Fibroblast of skin of right biceps (primary cell): ENCODE data around the gene FAM241B.

Experiments
- DNase-seq: peaks from one replicate; pipeline ENCODE4 v3.0.0-alpha.2; 2013

FAM241B gene

DNA sequence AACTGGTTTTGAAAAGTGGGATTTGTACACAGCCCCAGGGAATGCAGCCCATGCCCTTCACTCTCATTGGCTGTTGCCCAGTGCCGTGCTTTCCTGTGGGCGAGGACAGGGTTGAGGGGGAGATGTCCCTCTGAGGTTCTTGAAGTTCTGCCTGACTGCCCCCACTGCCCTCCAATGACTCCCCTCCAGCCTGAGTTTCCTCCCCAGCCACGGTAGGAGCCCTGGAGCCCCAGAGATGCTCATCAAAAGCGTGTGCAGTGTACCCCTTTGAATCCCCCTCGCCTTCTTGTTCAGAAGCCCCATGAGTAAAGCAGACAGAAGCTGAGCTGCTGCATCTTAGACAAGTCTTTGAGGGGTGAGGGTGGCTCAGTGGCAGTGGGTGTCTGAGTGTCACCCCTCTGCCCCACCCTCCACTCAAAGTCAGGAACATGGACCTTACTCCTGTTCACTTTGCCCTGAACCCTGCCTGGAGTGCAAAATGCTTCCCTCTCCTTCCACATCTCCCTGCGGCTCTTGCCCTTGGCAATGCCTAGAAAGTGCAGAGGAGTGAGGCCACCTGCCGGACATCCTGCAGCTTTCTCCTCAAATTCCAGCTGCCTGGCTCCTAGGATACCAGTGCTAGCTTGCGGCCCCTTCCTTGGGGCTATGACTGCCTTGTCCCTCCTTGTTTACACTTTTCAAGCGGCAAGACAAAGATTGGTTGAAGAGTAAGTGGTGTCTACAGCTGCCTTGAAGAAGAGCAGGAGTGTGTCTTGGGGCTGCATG is 19.9 kb downstream of the FAM241B start:
- no peak for DNase-seq

DNA sequence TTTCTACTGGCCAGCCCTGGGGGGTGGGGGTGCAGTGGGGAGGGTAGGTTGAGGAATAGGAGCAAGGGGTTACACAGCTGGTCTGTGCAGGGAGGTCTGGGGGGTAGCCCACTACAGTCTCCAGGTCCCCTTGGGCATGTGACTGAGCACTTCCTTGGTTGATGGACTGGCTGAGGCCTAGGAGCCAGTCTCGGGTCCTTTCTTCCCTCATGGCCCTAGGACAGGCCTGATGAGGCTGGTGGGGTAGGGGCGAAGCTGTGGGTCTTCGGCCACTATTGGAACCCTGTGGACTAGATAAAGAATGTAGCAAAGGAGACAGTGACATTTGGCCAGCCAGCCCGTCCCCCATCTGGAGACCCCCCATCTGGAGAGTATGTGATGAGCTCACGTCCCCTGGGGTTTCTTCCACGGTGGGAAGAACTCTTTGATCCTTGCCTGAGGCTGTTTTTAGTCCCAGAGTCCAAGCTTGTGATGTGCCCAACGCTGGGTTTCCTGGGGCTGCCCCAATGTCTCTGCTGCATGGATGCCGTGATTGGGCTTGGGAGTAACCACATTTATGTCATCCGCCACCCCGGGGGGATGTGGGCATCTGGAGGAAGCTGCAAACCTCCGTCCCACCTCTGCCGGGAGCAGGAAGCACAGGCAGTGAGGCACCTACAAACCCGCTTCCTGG is 20.7 kb downstream of the FAM241B start:
- DNase-seq: no peak

DNA sequence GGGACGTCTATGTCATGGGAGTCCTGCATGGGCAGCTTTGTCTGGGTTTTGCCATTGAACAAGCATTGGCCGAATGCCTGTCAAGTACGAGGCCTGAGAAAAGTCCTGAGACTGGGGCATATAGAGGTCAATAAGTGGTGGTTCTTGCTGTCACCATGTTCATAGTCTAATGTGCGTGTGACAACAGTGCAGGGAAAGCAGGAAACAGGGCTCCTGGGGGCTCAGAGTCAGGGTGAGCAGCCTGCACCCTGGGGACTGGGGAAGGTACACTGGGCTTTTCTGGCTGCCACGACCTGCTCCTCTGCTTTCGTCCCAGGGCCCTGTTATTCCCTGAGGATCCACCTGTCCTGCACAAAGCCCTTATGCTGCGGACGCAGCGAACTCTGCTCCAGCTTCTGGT is 21.3 kb downstream of the FAM241B start:
- DNase-seq: no peak

DNA sequence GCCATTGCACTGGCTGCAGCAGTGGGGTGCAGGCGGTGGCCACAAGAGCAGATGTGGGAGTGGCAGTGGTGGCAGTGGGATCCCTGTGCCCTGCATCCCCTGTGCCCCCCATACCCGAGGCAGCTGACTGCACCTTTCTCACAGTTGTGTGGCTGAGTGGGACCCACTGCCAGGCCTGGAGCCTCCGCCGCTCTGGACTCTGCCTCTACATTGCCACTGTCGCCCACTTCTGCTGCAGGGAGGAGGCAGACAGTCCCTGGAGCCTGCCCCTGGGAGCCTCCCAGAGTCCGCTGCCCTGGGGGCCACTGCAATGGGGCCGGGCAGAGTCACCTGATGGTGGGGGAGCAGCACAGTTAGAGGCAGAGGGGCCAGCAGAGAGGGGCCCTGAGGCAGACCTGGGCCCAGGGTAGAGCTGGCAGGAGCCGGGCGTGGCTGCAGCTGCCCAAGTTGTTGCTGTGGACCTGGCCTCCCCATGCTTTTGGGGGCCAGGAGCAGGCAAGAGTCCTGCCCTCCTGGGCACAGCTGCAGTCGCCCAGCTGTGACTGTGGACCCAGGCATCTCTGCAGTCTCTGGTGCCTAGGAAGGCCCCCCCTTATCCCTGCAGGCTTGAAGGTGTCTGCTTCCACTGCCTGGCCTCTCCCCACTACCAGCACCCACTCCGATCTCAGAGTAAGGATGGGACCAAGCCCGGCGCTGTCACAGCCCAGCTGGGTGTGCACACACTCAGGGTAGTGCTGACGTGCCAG is 22.2 kb downstream of the FAM241B start:
- DNase-seq: no peak

DNA sequence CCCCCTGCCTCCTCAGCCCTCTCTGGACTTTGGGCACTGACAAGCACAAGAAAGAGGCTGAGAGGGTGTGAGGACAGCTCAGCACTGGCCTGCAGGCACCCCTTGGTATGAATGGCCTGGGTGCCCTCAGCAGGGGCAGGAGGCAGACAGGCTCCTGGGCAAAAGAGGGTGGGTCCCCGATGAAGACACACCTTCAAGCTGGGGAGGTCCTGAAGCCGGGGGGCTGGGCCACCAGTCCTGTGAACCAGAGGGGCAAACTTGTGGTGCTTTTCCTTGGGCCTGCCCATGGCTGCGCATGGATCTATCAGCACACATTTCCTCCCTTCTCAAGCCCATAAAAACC is 22.8 kb downstream of the FAM241B start:
- no peak for DNase-seq

DNA sequence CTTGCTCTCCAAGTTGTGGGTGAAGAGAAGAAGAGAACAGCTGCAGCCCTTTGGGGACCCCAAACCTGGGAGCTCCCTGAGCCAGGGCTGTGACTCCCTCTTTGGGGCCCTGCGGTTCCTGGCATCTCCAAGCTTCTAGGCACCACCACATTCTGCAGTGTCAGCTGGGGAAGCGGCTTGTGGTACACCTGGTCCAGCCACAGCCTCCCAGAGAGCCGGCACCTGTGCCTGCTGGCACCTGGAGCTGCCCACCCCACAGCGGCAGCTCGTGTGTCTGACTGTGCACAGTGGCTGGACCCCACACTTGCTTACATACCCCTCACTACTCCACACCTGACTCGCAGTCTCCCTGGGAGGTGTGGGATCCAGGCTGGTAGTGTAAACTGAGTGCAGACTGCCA is 23.5 kb downstream of the FAM241B start:
- DNase-seq: no peak

DNA sequence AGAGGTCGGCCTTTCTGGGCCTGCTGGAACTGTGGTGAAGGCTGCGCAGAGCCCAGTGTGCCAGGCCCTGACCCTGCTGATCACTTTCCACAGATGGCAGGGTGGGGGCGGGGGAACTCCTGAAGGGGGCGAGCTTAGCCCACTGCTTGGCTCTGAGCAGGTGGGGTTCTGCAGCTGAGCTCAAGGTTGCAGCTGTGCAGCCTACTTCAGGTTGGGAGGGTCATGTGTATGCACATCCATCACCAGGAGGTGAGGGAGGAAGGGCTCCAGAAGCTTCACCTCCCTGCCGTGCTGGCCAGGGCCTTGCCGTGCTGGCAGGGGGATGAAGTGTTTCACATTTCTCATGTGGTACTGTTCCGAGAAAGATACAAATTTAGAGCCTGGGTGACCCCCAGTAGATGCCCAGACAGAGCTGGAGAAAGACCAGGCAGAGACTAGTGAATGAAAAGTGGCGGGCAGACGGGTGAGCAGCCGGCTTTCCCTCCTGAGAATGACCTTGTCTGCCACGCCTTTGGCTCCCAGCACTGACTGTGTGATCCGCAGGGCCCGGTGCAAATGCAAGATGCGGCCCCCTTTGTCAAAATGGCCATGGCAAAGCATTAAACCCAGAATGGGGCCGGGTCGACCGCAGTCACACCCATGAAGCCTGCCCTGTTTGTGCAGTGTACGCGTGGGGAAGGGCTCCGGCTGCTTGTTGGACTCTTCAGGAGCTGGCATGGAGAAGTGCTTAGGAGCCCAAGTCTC is 25.2 kb downstream of the FAM241B start:
- DNase-seq: no peak

DNA sequence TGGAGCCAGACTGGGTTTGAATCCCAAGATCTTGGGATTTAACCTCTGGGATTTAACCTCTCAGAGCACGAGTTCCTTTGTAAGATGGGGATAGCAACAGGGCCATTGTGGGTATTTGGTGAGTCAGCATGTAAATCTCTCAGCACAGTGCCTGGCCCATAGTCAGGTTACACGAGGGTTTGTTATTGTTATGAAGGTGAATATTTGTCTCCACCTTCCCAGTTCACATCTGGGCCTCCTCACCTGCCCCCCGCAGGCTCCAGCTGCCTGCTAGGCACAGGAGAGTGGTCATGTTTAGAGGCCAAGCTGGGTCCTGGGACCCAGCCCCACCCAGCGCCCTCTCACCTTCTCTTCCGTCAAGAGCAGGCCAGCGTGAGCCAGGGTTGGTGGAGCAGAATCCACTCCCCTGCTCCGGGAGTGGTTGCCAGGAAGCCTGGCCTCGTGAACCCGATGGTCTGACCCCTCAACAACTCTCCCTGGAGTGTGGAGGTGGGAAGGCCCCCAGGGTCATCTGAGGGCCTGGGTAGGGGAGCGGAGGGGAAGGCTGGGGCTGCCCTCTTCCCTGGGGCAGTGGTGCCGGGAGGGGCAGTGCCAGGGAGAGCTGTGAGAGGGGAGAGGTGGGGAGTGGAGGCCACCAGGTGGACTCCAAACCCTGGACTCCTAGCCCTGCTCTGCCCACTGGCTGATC is 26.0 kb downstream of the FAM241B start:
- no peak for DNase-seq

DNA sequence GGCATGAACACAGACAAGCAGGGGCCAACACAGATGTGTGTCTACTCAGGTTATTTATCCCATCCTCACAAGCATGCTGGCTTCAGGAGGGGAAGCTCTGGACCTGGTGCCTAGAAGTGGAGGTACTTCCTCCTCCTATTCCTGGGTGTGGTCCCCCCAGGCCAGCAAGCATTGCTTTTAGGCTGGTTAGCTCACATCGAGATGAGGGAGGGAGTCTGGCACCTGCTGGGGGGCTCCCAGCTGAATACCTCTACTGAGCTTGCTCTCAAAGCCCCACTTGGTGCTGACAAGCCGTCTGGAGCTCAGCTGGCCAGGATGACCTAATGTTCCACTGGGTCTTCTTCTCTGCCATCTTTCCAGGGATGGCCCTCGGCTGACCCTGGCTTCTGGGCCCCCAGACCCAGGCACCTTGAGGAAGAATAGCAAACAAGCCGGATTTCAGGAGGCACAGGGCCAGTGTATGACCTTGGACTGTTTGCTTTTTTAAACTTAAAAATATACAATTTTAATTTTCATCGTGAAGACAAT is 26.8 kb downstream of the FAM241B start:
- DNase-seq: no peak

DNA sequence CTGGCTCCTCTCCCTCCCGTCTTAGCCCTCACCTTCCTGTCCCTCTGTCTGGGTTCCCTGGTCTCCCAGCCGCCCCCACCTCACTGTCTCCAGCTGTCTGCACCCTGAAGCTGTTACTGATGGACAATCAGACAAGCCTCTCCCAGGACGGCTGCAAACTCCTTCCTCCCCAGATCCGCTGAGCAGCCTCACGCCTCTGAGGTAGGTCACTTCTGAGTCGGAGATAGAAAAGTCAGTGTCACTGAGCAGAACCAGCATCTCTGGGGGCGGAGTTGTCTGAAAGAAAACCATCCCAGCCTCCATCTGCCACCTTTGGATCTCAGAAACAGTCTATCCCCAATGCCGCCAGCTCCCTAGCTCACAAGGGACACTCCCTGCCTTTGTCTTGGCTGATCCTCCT is 27.4 kb downstream of the FAM241B start:
- no peak for DNase-seq

DNA sequence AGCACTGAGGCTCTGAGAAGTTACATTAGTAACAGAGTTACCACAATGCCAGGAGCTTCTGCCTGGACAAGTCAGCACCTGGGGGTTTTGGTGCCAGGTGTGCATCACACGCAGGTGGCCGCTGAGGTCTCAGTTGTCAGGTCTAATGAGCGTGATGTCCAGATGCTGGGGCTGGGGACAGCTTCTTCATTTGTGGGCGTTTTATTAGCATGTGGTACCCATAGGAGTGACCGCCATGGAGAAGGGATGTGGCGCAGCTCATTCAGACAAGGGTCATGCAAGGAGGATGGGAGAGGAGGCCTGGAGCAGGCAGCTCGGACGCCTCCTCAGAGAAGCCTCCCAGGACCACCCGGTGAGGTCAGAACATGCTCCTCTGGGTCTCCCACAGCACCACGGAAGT is 27.8 kb downstream of the FAM241B start:
- no peak for DNase-seq

DNA sequence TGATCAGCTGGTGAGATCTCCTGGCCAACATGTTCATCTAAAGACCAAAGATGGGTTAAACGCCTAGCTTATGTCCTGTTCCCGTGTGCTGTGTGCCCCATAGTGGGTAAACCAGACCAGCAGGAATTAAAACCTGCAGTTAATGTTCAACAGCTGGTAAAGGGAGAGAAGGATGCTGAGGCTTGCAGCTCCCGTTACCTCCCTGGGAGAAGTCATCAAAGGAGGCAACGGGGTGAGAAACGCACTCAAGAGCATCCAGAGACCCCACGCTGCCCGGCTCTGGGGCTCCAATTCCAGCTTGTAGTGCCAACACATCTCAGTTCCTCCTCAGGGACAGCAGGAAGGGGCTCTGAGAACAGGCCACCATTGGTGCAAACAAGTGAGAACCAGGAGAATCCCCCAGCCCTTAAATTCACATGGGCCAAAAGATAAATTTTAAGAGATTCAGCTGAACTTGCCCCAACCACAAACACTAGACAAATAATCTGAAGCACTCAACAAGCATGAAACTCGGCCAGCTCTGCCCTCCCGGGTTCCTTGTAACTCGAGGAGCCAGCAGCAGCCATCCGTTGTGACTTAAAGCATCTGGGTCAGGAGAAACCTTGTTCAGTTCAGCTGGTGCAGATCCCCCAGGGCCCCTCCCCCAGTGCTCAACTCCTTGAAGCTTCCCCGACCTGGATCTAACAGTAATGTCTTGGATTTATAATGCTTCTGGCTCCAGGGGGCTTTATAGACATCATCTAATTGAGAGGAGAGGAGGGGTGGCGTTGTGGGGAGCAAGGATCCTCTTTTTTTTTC is 29.4 kb downstream of the FAM241B start:
- no peak for DNase-seq

DNA sequence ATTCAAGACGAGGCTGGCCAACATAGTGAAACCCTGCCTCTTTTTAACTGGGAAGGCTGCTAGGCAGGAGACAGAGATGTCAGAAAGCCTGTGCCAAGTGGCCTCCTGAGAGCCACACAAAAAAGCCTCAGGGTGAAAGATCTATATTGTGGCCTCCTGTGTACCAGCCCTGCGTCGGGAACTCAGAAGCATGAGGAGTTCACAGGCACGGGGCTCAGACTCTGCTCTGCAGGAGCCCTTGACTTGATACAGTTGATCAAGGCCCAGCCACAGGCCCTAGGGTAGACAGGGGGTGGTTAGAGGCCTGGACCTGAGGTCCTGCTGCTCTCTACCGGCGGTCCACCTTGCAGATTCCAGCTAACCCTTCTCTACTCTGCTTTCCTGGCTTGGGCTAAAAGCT is 30.2 kb downstream of the FAM241B start:
- no peak for DNase-seq

DNA sequence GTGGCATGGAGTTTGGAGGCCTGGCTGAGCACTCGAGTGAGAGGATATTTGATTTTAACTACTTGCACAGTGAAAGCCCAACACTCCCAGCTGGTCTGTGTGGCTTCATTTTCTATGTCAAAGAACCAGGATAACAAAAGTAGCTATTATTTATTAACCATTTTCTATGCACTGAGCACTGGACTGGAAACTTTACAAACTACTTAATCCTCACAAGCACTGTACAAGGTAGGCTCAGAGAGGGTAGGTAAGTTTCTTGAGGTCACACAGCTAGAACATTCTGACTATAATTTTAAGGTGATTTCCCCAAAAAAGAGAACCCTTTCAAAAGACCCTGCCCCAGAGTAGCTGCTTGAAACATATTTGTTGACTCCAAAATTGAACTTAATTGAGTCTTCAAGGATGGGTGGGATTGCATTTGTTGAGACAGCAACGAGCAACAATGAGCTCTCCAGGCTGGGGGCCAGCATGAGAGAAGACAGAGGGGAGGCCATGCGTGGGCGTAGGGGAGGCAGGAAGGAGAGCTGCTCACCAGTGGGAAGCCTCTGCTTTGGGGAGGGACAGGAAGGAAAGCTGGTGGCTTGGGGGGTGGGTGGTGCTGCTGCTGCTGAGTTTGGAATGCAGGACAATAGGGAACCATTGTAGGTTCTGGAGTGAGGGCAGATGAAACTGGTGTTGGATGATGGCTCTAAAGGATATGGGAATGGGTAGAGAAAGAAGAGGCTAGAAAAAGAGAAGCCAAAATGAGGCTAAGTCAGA is 31.5 kb downstream of the FAM241B start:
- no peak for DNase-seq

DNA sequence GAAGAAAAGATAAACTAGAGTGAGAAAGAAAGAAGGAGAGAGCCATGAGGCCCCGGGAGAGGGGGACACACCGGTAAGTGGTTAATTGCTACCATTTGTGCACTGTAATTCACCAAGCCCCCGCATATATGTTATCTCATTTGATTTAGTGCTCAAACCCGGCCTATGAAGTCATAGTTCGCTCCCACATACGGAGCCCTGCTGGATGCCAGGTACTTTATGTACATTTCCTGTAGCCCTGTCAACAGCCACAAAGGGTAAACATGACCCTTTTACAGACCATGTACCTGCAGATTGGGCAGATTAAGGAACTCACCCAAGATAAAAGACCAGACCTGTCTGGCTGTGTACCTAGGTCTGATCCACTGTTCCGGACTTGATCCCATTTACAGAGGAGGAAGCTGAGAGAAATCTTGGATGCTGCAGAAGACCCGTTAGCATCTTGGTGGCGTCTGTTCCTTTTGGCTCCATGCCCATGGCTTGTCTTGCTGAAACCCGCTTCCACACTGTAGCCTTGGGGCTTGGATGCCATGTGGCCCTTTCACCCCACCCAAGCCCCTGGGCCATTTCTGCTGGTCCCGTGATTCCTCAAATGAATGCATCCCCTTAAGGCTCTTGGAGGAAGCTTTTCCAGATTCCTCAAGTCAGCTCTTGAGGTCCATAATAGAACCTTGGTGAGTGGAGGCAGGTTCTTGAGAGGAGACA is 32.3 kb downstream of the FAM241B start:
- DNase-seq: no peak

DNA sequence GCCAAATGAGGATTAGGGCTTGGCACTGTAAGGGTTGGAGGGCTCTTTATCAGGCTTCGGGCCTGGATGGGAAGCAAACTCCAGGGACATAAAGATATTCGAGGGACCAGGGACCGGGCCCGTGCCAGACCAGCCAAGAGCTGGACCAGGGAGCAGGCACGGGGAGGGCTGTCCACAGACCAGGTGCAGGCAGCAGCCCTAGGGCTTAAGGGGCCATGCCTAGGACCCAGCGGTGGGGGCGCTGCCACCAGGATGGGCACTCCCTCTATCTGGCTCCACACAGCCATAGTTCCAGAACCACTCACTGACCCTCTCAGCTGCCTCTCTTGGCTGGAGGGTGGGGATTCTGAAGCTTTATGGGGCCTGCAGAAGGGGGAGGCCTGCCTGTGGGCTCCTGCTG is 32.9 kb downstream of the FAM241B start:
- no peak for DNase-seq

DNA sequence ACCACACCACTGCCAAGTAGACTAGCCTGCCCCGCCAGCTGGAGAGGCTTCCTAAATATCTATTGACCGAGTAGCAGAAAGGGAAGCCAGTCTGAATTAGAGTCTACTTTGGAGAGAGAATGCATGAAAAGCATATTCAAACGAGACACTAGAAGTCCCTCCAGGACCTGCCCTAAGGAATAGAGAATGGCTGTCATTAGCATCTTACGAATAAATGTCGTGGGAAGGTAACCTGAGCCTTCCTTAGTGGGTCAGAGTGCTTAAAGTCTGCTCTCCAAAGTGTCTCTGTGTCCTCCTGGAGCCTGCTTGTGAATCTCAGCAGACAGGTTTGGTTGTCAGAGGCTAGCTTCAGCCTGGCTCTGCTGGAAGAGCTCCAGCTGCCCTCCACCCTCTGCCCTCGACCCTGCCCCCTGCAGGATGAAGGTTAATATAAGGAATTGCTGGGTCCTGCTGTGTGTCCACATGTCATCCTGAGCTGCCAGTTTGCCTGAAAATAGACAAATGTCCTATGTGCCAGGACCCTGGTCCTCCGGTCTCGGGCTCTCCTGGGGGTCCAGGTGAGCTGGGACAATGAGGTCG is 33.4 kb downstream of the FAM241B start:
- no peak for DNase-seq

DNA sequence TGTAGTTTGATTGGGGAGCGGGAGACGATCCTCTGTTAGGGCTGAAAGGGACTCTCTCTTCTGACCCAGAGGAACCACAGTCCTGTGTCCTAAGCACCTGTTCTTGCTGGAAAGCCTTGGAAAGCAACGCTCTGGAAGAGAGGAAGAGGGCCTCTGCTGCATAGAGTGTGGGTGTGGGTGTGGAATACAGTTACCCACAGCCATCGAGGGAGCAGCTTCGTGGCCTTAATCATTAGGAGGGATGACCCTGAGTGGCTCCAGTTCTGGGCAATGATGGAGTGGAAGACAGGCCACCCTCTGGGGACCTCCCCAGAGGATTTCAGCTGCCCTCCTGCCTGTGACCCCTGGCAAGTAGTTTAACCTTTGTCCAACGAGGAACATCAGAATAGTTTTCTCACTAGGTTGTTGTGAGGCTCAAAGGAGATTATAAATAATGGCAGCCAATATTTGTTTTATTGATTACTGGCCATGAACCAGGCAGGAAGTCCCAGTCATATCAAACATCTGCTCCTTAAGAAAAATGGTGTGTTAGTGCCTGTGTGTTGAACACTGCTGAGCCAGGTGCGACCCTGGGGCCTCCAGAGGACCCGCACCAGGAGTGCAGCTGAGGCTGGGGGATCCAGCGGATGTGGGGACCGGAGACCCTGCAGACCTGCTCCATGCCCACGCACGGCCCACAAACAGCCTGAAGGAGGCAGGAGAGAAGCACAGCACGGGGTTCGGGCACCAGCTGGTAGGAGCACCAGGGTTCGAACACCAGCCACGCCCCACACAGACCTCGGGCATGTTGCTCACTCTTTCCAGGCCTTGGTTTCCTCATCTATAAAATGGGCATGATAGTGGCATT is 35.6 kb downstream of the FAM241B start:
- DNase-seq: no peak

DNA sequence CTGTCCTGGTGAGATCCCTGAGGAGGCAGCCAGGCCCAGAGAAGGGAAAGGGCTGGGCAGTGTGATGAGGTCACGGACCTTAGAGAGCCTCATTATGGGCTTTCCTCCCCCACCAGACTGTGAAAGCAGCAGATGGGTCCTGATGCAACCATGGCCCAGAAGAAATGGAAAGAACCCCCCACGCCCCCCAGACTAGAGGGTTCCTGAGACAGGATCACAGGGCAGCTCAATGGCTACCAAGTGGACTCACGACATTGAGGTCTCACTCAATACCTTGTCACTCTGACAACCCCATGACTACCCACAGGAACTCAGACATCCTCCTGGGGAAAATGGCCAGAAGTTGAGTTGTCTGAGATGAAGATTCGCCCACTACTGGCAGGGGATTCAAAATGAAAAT is 36.7 kb downstream of the FAM241B start:
- no peak for DNase-seq
